Keratinocyte (primary cell): ENCODE measurements around the gene SHROOM3. TPM values are rescaled to one million over a fixed set of nuclear protein-coding genes. Genes with fewer than 3 reads are reported as not detected.

Source experiments
- DNase-seq: peaks from one replicate; pipeline ENCODE4 v3.0.0-alpha.2; 2011; ENCODE audit warnings: low read depth, missing footprints, low spot score
- FAIRE-seq: peaks from 2 replicates; lab custom pipeline; 2011; peaks lifted over from hg19 to GRCh38; lab: Jason Lieb, UNC
- H2AFZ ChIP-seq: 2 replicates; pipeline ENCODE4 v1.6.0; 2012; ENCODE audit warnings: low read length, control low read depth, inconsistent platforms; ENCODE audit not compliant: control insufficient read depth
- H3K27ac ChIP-seq: 2 replicates; pipeline ENCODE4 v1.5.1; 2011; ENCODE audit warnings: low read length; ENCODE audit not compliant: control insufficient read depth, insufficient read depth
- H3K27me3 ChIP-seq: 3 replicates; pipeline ENCODE4 v1.6.0; 2011; ENCODE audit warnings: low read length; ENCODE audit not compliant: control insufficient read depth, insufficient read depth; ENCODE audit errors: extremely low read depth
- H3K36me3 ChIP-seq, 2 experiments: 2 replicates in 1 of 2; 3 replicates in 1 of 2; pipeline ENCODE4 v1.5.1; 2011; ENCODE audit warnings: low read length in 2 of 2, mild to moderate bottlenecking in 1 of 2; ENCODE audit not compliant: control insufficient read depth in 2 of 2, insufficient read depth in 2 of 2; ENCODE audit errors: extremely low read depth in 1 of 2
- H3K4me1 ChIP-seq: 3 replicates; pipeline ENCODE4 v1.5.1; 2011; ENCODE audit warnings: low read length; ENCODE audit not compliant: control insufficient read depth, insufficient read depth; ENCODE audit errors: extremely low read depth
- H3K4me2 ChIP-seq: 3 replicates; pipeline ENCODE4 v1.6.0; 2011; ENCODE audit warnings: low read depth, low read length; ENCODE audit not compliant: control insufficient read depth, insufficient read depth; ENCODE audit errors: extremely low read depth
- H3K4me3 ChIP-seq, 3 experiments: fragments of 200-600 bp in 1 of 3; sonication (generic) in 1 of 3; 2 replicates in 2 of 3; 3 replicates in 1 of 3; pipeline ENCODE4 v1.5.1; 2011 to 2016; ENCODE audit warnings: low read length in 3 of 3, mild to moderate bottlenecking in 3 of 3, control low read depth in 2 of 3, inconsistent platforms in 1 of 3, low read depth in 1 of 3, mixed read lengths in 1 of 3, mixed run types in 1 of 3, moderate library complexity in 1 of 3; ENCODE audit not compliant: control insufficient read depth in 2 of 3, insufficient read depth in 2 of 3; ENCODE audit errors: extremely low read depth in 1 of 3
- H3K79me2 ChIP-seq: 2 replicates; pipeline ENCODE4 v1.6.0; 2012; ENCODE audit warnings: low read length; ENCODE audit not compliant: control insufficient read depth, insufficient read depth
- H3K9ac ChIP-seq: 3 replicates; pipeline ENCODE4 v1.6.0; 2011; ENCODE audit warnings: low read length; ENCODE audit not compliant: control insufficient read depth, insufficient read depth; ENCODE audit errors: extremely low read depth
- H3K9me1 ChIP-seq: 3 replicates; pipeline ENCODE4 v1.6.0; 2011; ENCODE audit warnings: low read length; ENCODE audit not compliant: control insufficient read depth, insufficient read depth; ENCODE audit errors: extremely low read depth
- H3K9me3 ChIP-seq: 2 replicates; pipeline ENCODE4 v1.5.1; 2012; ENCODE audit warnings: low read depth, low read length; ENCODE audit not compliant: control insufficient read depth
- H4K20me1 ChIP-seq: 3 replicates; pipeline ENCODE4 v1.6.0; 2011; ENCODE audit warnings: low read length; ENCODE audit not compliant: control insufficient read depth, insufficient read depth; ENCODE audit errors: extremely low read depth
- CTCF ChIP-seq, 3 experiments: IDR thresholded peaks in 1 of 3; conservative IDR thresholded peaks in 1 of 3; optimal IDR thresholded peaks in 1 of 3; 2 replicates in 2 of 3; 3 replicates in 1 of 3; pipeline versions ENCODE3 to v1.5.1; 2011; ENCODE audit warnings: low read length in 3 of 3, mild to moderate bottlenecking in 3 of 3, moderate library complexity in 2 of 3, control low read depth in 1 of 3, inconsistent platforms in 1 of 3; ENCODE audit not compliant: insufficient read depth in 2 of 3; ENCODE audit errors: extremely low read depth in 1 of 3
- EZH2 ChIP-seq: IDR thresholded peaks from one replicate; pipeline ENCODE4 v1.6.1; 2012; ENCODE audit warnings: inconsistent platforms, mild to moderate bottlenecking, low read length, moderate library complexity
- dilution Hi-C: fragments of 300-500 bp; cut with MboI; formaldehyde crosslinking; loops from one replicate; pipeline ENCODE4 v1.7.0; 2020; ENCODE audit warnings: low sequenced_read_pairs; ENCODE audit not compliant: extremely low pct_ligation_motif_present
- polyA plus RNA-seq, 5 experiments: library from polyadenylated mRNA; depleted of rRNA in 3 of 5; stranded (reverse) in 3 of 5; stranded (forward) in 1 of 5; unstranded in 1 of 5; fragments of >200 nt; gene quantifications; 1 replicate in 1 of 5; 2 replicates in 3 of 5; 3 replicates in 1 of 5; pipeline versions ENCODE4 v1.2.1 to v1.2.3, GENCODE V29; 2011 to 2012; ENCODE audit warnings: missing spikeins in 2 of 5, low read depth in 1 of 5, low replicate concordance in 1 of 5

Gene SHROOM3
- polyA plus RNA-seq, 1 donor (not counting 4 experiments of a cell fraction or from before 2014, with no cell fraction given) = 4.9 TPM

GRCh38 chr4:76463568-76463967 is 28.5 kb downstream of the SHROOM3 start:
- no peak for DNase-seq
- no peak overlapping the region for H3K9ac ChIP-seq
- H3K36me3 ChIP-seq = no peaks in the 10 kb centered on the region
- no peak overlapping the region for H2AFZ ChIP-seq
- dilution Hi-C loops = no loop called here
- peaks cover 10% of the 10 kb centered on the region for H3K4me1 ChIP-seq
- no peaks in the 10 kb centered on the region for H3K9me3 ChIP-seq
- H3K9me1 ChIP-seq = no peaks in the 10 kb centered on the region
- no peak overlapping the region for H3K4me3 ChIP-seq
- no peak overlapping the region for H3K4me2 ChIP-seq
- H3K27ac ChIP-seq = no peak overlapping the region
- no peaks in the 10 kb centered on the region for H3K27me3 ChIP-seq
- FAIRE-seq = no peak
- no peaks in the 10 kb centered on the region for H3K79me2 ChIP-seq
- no peaks in the 10 kb centered on the region for H4K20me1 ChIP-seq
- TF ChIP-seq EZH2 (no peak), CTCF (optimal IDR thresholded peaks at IDR 0.05 in 1 of 3, IDR thresholded peaks at IDR 0.05 in 1 of 3, conservative IDR thresholded peaks at IDR 0.05 in 1 of 3; ENCODE audit: extremely low read depth in 1 of 3, insufficient read depth in 2 of 3, low read length in 3 of 3) (no peak)

GRCh38 chr4:76470064-76470463 is 35.0 kb downstream of the SHROOM3 start:
- no peak overlapping the region for H3K27ac ChIP-seq

More at GRCh38 chr4:76470064-76470463, 35.0 kb downstream of the SHROOM3 start:
- Histone ChIP-seq H3K79me2 (no peaks in the 10 kb centered on the region), H2AFZ (no peak overlapping the region), H3K9ac (no peak overlapping the region), H3K9me1 (no peaks in the 10 kb centered on the region), H3K4me3 (no peak overlapping the region), H4K20me1 (no peaks in the 10 kb centered on the region), H3K36me3 (no peaks in the 10 kb centered on the region), H3K9me3 (no peaks in the 10 kb centered on the region), H3K4me2 (no peak overlapping the region), H3K4me1 (no peaks in the 10 kb centered on the region), H3K27me3 (no peaks in the 10 kb centered on the region)
- DNase-seq = no peak
- FAIRE-seq = no peak
- TF ChIP-seq CTCF (optimal IDR thresholded peaks at IDR 0.05 in 1 of 3, IDR thresholded peaks at IDR 0.05 in 1 of 3, conservative IDR thresholded peaks at IDR 0.05 in 1 of 3; ENCODE audit: extremely low read depth in 1 of 3, insufficient read depth in 2 of 3, low read length in 3 of 3) (no peak), EZH2 (no peak)
- dilution Hi-C loops = no loop called here
